C4-2B (cell line): Measurements from ENCODE around the gene PPT2.

Experiments used
- H3K27ac ChIP-seq: fragments of 450-650 bp; 2 replicates; pipeline ENCODE4 v1.5.1; 2017
- CTCF ChIP-seq: fragments of 450-650 bp; conservative IDR thresholded peaks from 2 replicates; pipeline ENCODE4 v1.5.1; 2017; ENCODE audit warnings: mild to moderate bottlenecking
- ZFX ChIP-seq: fragments of 450-650 bp; IDR thresholded peaks from 2 replicates; pipeline ENCODE4 v1.6.1; 2017

PPT2 gene

GRCh38 chr6:32149932-32150870 lies 3.7 kb upstream of the PPT2 start:
- no peak for TF ChIP-seq CTCF
- TF ChIP-seq ZFX = no peak
- H3K27ac ChIP-seq = no peak overlapping the region

- TF ChIP-seq CTCF (no peak), ZFX (no peak)
- H3K27ac ChIP-seq = no peak overlapping the region
Measured at GRCh38 chr6:32151181-32151862, 2.6 kb upstream of the PPT2 start.

GRCh38 chr6:32151863-32152768 lies 1.8 kb upstream of the PPT2 start, which contains the start of gene PRRT1:
Gene PRRT1 (minus strand): TSS chr6:32151939. CDS start chr6:32151827, 112 bp downstream.
- H3K27ac ChIP-seq = no peak within 1 kb of the TSS

GRCh38 chr6:32152769-32153563 lies 975 bp upstream of the PPT2 start:
- peak overlapping the region; percentile 83 for H3K27ac ChIP-seq
- TF ChIP-seq CTCF (no peak), ZFX (no peak)

More at GRCh38 chr6:32151863-32152768, 1.8 kb upstream of the PPT2 start, which contains the start of gene PRRT1:
- TF ChIP-seq CTCF (no peak), ZFX (no peak)

- H3K27ac ChIP-seq = peak overlapping the region; percentile 83
- TF ChIP-seq ZFX (no peak), CTCF (peak; percentile 79)
Measured at GRCh38 chr6:32154514-32155161, 697 bp downstream of the PPT2 start.

- no peak for TF ChIP-seq ZFX
- no peak for TF ChIP-seq CTCF
Measured at GRCh38 chr6:32156891-32157290, 3.0 kb downstream of the PPT2 start.

More at GRCh38 chr6:32156891-32157290, 3.0 kb downstream of the PPT2 start:
- H3K27ac ChIP-seq = no peak overlapping the region
